H1 (cell line): ENCODE results near the gene SLC39A13. TPM values are rescaled to one million over a fixed set of nuclear protein-coding genes. Genes with fewer than 3 reads are reported as not detected.

Experiments
- CTCF ChIA-PET: fragments of 300-600 bp; sonication (Branson Sonifier 250); formaldehyde crosslinking; loops from one replicate; lab custom pipeline; 2021; ENCODE audit not compliant: partially characterized antibody; lab: Charles Lee
- POLR2A ChIA-PET: fragments of 300-600 bp; sonication (Branson Sonifier 250); formaldehyde crosslinking; loops from one replicate; lab custom pipeline; 2021; ENCODE audit warnings: inconsistent platforms; ENCODE audit not compliant: partially characterized antibody; lab: Charles Lee
- DNase-seq, 2 experiments: peaks; one replicate each; pipeline versions ENCODE4 v3.0.0 to v3.0.0-alpha.2; 2010 to 2022; ENCODE audit warnings: low spot score in 2 of 2, low read depth in 1 of 2, mixed read lengths in 1 of 2
- FAIRE-seq: peaks from 2 replicates; lab custom pipeline; 2011; peaks lifted over from hg19 to GRCh38; lab: Jason Lieb, UNC
- H2AFZ ChIP-seq: 2 replicates; pipeline ENCODE4 v1.8.1; 2012; ENCODE audit warnings: low read length, inconsistent platforms
- H2AK5ac ChIP-seq: 2 replicates; pipeline ENCODE4 v1.6.1; 2013; ENCODE audit warnings: low read depth, low read length
- H2BK120ac ChIP-seq: replicated peaks from 2 replicates; pipeline ENCODE3; 2013; ENCODE audit warnings: low read depth, low read length, inconsistent platforms
- H2BK12ac ChIP-seq: 2 replicates; pipeline ENCODE4 v1.6.1; 2013; ENCODE audit warnings: low read depth, low read length
- H2BK15ac ChIP-seq: 2 replicates; pipeline ENCODE4 v1.6.1; 2013; ENCODE audit warnings: low read length
- H2BK20ac ChIP-seq: 2 replicates; pipeline ENCODE4 v1.6.1; 2013; ENCODE audit warnings: low read length
- H2BK5ac ChIP-seq: 2 replicates; pipeline ENCODE4 v1.6.1; 2013; ENCODE audit warnings: low read depth, low read length
- H3K14ac ChIP-seq: 2 replicates; pipeline ENCODE4 v1.6.1; 2013; ENCODE audit warnings: inconsistent platforms; ENCODE audit not compliant: insufficient read length
- H3K18ac ChIP-seq: 2 replicates; pipeline ENCODE4 v1.6.1; 2013; ENCODE audit warnings: low read length; ENCODE audit errors: extremely low read depth
- H3K23ac ChIP-seq: 2 replicates; pipeline ENCODE4 v1.6.1; 2013; ENCODE audit warnings: inconsistent platforms; ENCODE audit not compliant: insufficient read length
- H3K23me2 ChIP-seq: 2 replicates; pipeline ENCODE4 v1.6.1; 2013; ENCODE audit warnings: low read depth, low read length
- H3K27ac ChIP-seq: 2 replicates; pipeline ENCODE4 v1.6.1; 2011; ENCODE audit warnings: low read depth, low read length, inconsistent platforms
- H3K27me3 ChIP-seq, 4 experiments: replicated peaks in 1 of 4; 1 replicate in 1 of 4; 2 replicates in 3 of 4; pipeline versions ENCODE4 v1.6.1 to v1.8.1; 2011 to 2013; ENCODE audit warnings: low read length in 3 of 4, mild to moderate bottlenecking in 3 of 4, inconsistent platforms in 2 of 4, mixed read lengths in 2 of 4, moderate library complexity in 1 of 4; ENCODE audit not compliant: control insufficient read depth in 3 of 4, insufficient read depth in 3 of 4; ENCODE audit errors: extremely low read depth in 1 of 4
- H3K36me3 ChIP-seq, 4 experiments: 2 replicates each; pipeline versions ENCODE4 v1.6.1 to v1.8.1; 2011 to 2013; ENCODE audit warnings: mild to moderate bottlenecking in 4 of 4, low read length in 3 of 4, moderate library complexity in 2 of 4, control low read depth in 1 of 4, inconsistent platforms in 1 of 4; ENCODE audit not compliant: insufficient read depth in 4 of 4, control insufficient read depth in 2 of 4
- H3K4ac ChIP-seq: replicated peaks from 2 replicates; pipeline ENCODE3; 2013; ENCODE audit warnings: low read length, low read depth, mixed read lengths, inconsistent platforms; ENCODE audit not compliant: insufficient read length
- H3K4me1 ChIP-seq, 4 experiments: replicated peaks in 1 of 4; 1 replicate in 1 of 4; 2 replicates in 3 of 4; pipeline versions ENCODE4 v1.6.1 to v1.8.1; 2011 to 2013; ENCODE audit warnings: low read length in 3 of 4, inconsistent platforms in 2 of 4, mixed read lengths in 1 of 4; ENCODE audit not compliant: insufficient read depth in 4 of 4, control insufficient read depth in 3 of 4
- H3K4me2 ChIP-seq, 2 experiments: 2 replicates each; pipeline versions ENCODE4 v1.6.1 to v1.8.1; 2011 to 2013; ENCODE audit warnings: low read depth in 2 of 2, low read length in 2 of 2, control low read depth in 1 of 2, inconsistent platforms in 1 of 2, mild to moderate bottlenecking in 1 of 2; ENCODE audit not compliant: insufficient read depth in 1 of 2
- H3K4me3 ChIP-seq, 4 experiments: fragments of 200-600, 300-600 bp in 1 of 4; sonication (generic), shearing (Covaris generic), sonication (Bioruptor Twin) in 1 of 4; 2 replicates each; pipeline versions ENCODE4 v1.5.1 to v1.8.1; 2011 to 2016; ENCODE audit warnings: low read length in 4 of 4, low read depth in 3 of 4, control low read depth in 2 of 4, inconsistent platforms in 2 of 4, mild to moderate bottlenecking in 2 of 4, mixed read lengths in 1 of 4, moderate library complexity in 1 of 4; ENCODE audit not compliant: insufficient read depth in 2 of 4; ENCODE audit errors: extremely low read depth in 1 of 4
- H3K56ac ChIP-seq: replicated peaks from 2 replicates; pipeline ENCODE3; 2013; ENCODE audit warnings: low read depth, mild to moderate bottlenecking, mixed read lengths, low read length, inconsistent platforms; ENCODE audit not compliant: insufficient read length
- H3K79me1 ChIP-seq: 2 replicates; pipeline ENCODE4 v1.6.1; 2013; ENCODE audit warnings: low read depth, low read length, control low read depth
- H3K79me2 ChIP-seq, 2 experiments: 2 replicates each; pipeline versions ENCODE4 v1.6.1 to v1.8.1; 2012 to 2013; ENCODE audit warnings: low read length in 2 of 2, mild to moderate bottlenecking in 2 of 2, inconsistent platforms in 1 of 2; ENCODE audit not compliant: insufficient read depth in 2 of 2, control insufficient read depth in 1 of 2
- H3K9ac ChIP-seq, 4 experiments: replicated peaks in 1 of 4; 1 replicate in 1 of 4; 2 replicates in 3 of 4; pipeline versions ENCODE4 v1.6.1 to v1.8.1; 2011 to 2013; ENCODE audit warnings: low read depth in 3 of 4, low read length in 3 of 4, control low read depth in 2 of 4, mild to moderate bottlenecking in 2 of 4, moderate library complexity in 2 of 4, inconsistent platforms in 1 of 4; ENCODE audit errors: extremely low read depth in 1 of 4
- H3K9me3 ChIP-seq, 2 experiments: 2 replicates each; pipeline versions ENCODE4 v1.6.1 to v1.8.1; 2012 to 2013; ENCODE audit warnings: mild to moderate bottlenecking in 2 of 2, moderate library complexity in 2 of 2, control low read depth in 1 of 2, inconsistent platforms in 1 of 2, low read depth in 1 of 2, low read length in 1 of 2, mixed read lengths in 1 of 2; ENCODE audit not compliant: insufficient read depth in 2 of 2
- H4K20me1 ChIP-seq, 2 experiments: replicated peaks in 1 of 2; 2 replicates each; pipeline versions ENCODE3 to v1.8.1; 2011 to 2013; ENCODE audit warnings: inconsistent platforms in 2 of 2, low read length in 2 of 2, mild to moderate bottlenecking in 1 of 2; ENCODE audit not compliant: insufficient read depth in 2 of 2, control insufficient read depth in 1 of 2
- H4K5ac ChIP-seq: 2 replicates; pipeline ENCODE4 v1.6.1; 2013; ENCODE audit warnings: low read length, low read depth, mixed read lengths, inconsistent platforms; ENCODE audit not compliant: insufficient read length
- H4K8ac ChIP-seq: 2 replicates; pipeline ENCODE4 v1.8.0; 2013; ENCODE audit warnings: mild to moderate bottlenecking, moderate library complexity, low read length, inconsistent platforms; ENCODE audit not compliant: insufficient read depth; ENCODE audit errors: extremely low read depth
- H4K91ac ChIP-seq: replicated peaks from 2 replicates; pipeline ENCODE3; 2013; ENCODE audit warnings: low read length, mixed read lengths, inconsistent platforms; ENCODE audit not compliant: insufficient read length
- BACH1 ChIP-seq: IDR thresholded peaks from 2 replicates; pipeline ENCODE4 v1.6.1; 2012; ENCODE audit warnings: low read length, improper control_type of control experiment
- CEBPB ChIP-seq: IDR thresholded peaks from 2 replicates; pipeline ENCODE4 v1.6.1; 2012; ENCODE audit warnings: low read depth, low read length
- CHD1 ChIP-seq: IDR thresholded peaks from 2 replicates; pipeline ENCODE4 v1.6.1; 2012; ENCODE audit warnings: low read depth, low read length, improper control_type of control experiment
- CREB1 ChIP-seq: IDR thresholded peaks from 2 replicates; pipeline ENCODE4 v1.6.1; 2012; ENCODE audit warnings: inconsistent platforms
- FOSL1 ChIP-seq: IDR thresholded peaks from 2 replicates; pipeline ENCODE4 v1.6.1; 2011; ENCODE audit warnings: mild to moderate bottlenecking, low read depth, low read length, moderate library complexity; ENCODE audit not compliant: insufficient read depth
- MAFK ChIP-seq: IDR thresholded peaks from 2 replicates; pipeline ENCODE4 v1.6.1; 2012; ENCODE audit warnings: low read depth, mild to moderate bottlenecking, improper control_type of control experiment, low read length
- MAX ChIP-seq: IDR thresholded peaks from 2 replicates; pipeline ENCODE4 v1.6.1; 2012; ENCODE audit warnings: inconsistent platforms
- PHF8 ChIP-seq: fragments of 200-600 bp; sonication (generic); conservative IDR thresholded peaks from 2 replicates; pipeline ENCODE4 v1.7.1; 2012; ENCODE audit warnings: low read depth, mild to moderate bottlenecking, inconsistent platforms, low read length, moderate library complexity
- POLR2AphosphoS5 ChIP-seq: IDR thresholded peaks from 2 replicates; pipeline ENCODE4 v1.6.1; 2011; ENCODE audit warnings: low read depth, low read length
- RAD21 ChIP-seq, 2 experiments: IDR thresholded peaks in 1 of 2; conservative IDR thresholded peaks in 1 of 2; 2 replicates each; pipeline ENCODE4 v1.6.1; 2011; ENCODE audit warnings: low read depth in 2 of 2, low read length in 2 of 2, improper control_type of control experiment in 1 of 2, inconsistent platforms in 1 of 2, mild to moderate bottlenecking in 1 of 2, moderate library complexity in 1 of 2
- SAP30 ChIP-seq: fragments of 300-600 bp; sonication (generic); IDR thresholded peaks from 2 replicates; pipeline ENCODE4 v1.7.1; 2012; ENCODE audit warnings: low read length, moderate library complexity, mild to moderate bottlenecking, inconsistent platforms; ENCODE audit not compliant: insufficient read depth, insufficient replicate concordance
- WGBS, 2 experiments: shearing (Covaris generic) in 1 of 2; methylation state at CpG; one replicate each; pipeline versions ENCODE4 v1.1.6 to v1.1.7; 2013 to 2015; ENCODE audit warnings: low lambda C conversion rate in 2 of 2, mixed read lengths in 2 of 2, inconsistent platforms in 1 of 2, low coverage in 1 of 2, missing lambda C conversion rate in 1 of 2; ENCODE audit not compliant: insufficient replicate concordance in 2 of 2, insufficient coverage in 1 of 2, insufficient read length in 1 of 2; ENCODE audit errors: extremely low coverage in 1 of 2, missing lambda C conversion rate in 1 of 2; 5-methylcytosine and 5-hydroxymethylcytosine counted together
- polyA plus RNA-seq, 7 experiments: library from polyadenylated mRNA; depleted of rRNA in 3 of 7; stranded (reverse) in 5 of 7; unstranded in 2 of 7; fragments of >200 nt in 5 of 7; fragments of 200-250 nt in 2 of 7; gene quantifications; 1 replicate in 5 of 7; 2 replicates in 1 of 7; 4 replicates in 1 of 7; pipeline versions ENCODE4 v1.2.1 to v1.2.3, GENCODE V29; 2011 to 2013; ENCODE audit warnings: missing spikeins in 2 of 7, mixed read lengths in 2 of 7
- total RNA-seq: library from RNA; stranded (reverse); fragmentation: NEBNext Ultra II Directional; extraction: Animal tissue kit (Norgen Biotek cat#: 25700); gene quantifications from 2 replicates; pipeline ENCODE4 v1.2.1, GENCODE V29; 2021
- TF ChIP-seq, protein P1 (sequence below): IDR thresholded peaks from 2 replicates; pipeline ENCODE4 v1.6.1; 2011; ENCODE audit warnings: low read length, improper control_type of control experiment

Gene SLC39A13
- total and polyA plus RNA-seq, 2 of the 8 experiments (the other 6 are each of a cell fraction or from before 2014, with no cell fraction given), result 23.2 to 30.0 TPM

DNA sequence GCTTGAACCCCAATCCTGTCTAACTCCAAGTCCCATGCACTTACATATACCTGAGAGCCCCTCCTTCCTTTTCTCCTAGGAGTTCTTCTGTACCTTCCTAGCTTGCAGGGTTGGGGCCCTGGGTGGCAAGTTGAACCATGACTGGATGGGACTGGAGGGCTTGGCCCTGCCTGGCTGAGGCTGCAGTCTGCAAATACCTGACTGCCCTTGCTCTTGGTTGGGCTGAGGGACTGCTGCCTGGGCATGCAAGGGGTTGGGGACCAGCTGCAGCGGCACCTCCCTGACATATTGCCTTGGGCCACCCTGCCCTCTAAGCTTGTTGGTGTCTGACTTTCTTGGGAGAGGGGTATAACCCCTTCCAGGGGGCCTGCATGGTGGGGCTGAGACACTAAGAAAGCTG, 9.8 kb upstream of the SLC39A13 start:
- H3K4me2 ChIP-seq, result no peak overlapping the region; a peak in 2 of 4 replicates
- H3K56ac ChIP-seq, result no peak overlapping the region
- no peak overlapping the region; the same call in 1 of the 2 replicates for H2BK12ac ChIP-seq
- 0 out of 2 replicates have a peak overlapping the region, but pooled peaks have one; percentile 61 for H2BK15ac ChIP-seq
- no peaks in the 10 kb centered on the region for H3K9me3 ChIP-seq
- peak overlapping the region; percentile 36 for H4K91ac ChIP-seq
- H3K36me3 ChIP-seq, result no peaks in the 10 kb centered on the region
- FAIRE-seq, result no peak
- no peak overlapping the region for H3K9ac ChIP-seq
- peak overlapping the region; percentile 3 for H2BK120ac ChIP-seq
- H2AFZ ChIP-seq, result peak overlapping the region; percentile 58; the same call in 1 of the 2 replicates
- H4K5ac ChIP-seq, result peak overlapping the region; percentile 13
- H3K79me1 ChIP-seq, result no peaks in the 10 kb centered on the region
- peak overlapping the region; percentile 29 for H4K8ac ChIP-seq
- H2AK5ac ChIP-seq, result no peak overlapping the region
- H3K4me3 ChIP-seq, result no peak overlapping the region
- no peak overlapping the region; the same call in none of the 2 replicates for H3K18ac ChIP-seq
- ChIA-PET POLR2A (interaction anchor here (1.2 to 3.5 kb wide), 3 partner anchors 9 to 14 kb away, joined by 3 to 29 read pairs (median 15); partner anchors contain the start of gene SLC39A13), CTCF (interaction anchor here (0.5 to 3.2 kb wide), 7 partner anchors 9 to 595 kb away, joined by 3 to 13 read pairs (median 3); no protein-coding TSS in a partner anchor)
- H3K27ac ChIP-seq, result no peak overlapping the region
- peak overlapping the region; percentile 44 for H3K4ac ChIP-seq
- peaks cover 6% of the 10 kb centered on the region; the same call in 1 of the 2 replicates for H3K23me2 ChIP-seq
- no peak for DNase-seq
- H2BK5ac ChIP-seq, result 0 out of 2 replicates have a peak overlapping the region, but pooled peaks have one; percentile 32
- H3K14ac ChIP-seq, result no peak overlapping the region
- H2BK20ac ChIP-seq, result peak overlapping the region; percentile 40; the same call in 1 of the 2 replicates
- WGBS, 2 experiments, result 93% methylated on average over 1 of the region's 1 CpG; no CpG with 5 or more reads in 1 of the 2 experiments
- H4K20me1 ChIP-seq, result no peaks in the 10 kb centered on the region
- no peaks in the 10 kb centered on the region for H3K27me3 ChIP-seq
- no peaks in the 10 kb centered on the region for H3K79me2 ChIP-seq
- peaks cover 7 to 17% (median 7%) of the 10 kb centered on the region in 4 experiments for H3K4me1 ChIP-seq
- H3K23ac ChIP-seq, result no peak overlapping the region
- TF ChIP-seq SAP30, result no peak
- TF ChIP-seq FOSL1, result no peak
- no peak for TF ChIP-seq MAX
- TF ChIP-seq PHF8, result no peak
- TF ChIP-seq, protein P1, sequence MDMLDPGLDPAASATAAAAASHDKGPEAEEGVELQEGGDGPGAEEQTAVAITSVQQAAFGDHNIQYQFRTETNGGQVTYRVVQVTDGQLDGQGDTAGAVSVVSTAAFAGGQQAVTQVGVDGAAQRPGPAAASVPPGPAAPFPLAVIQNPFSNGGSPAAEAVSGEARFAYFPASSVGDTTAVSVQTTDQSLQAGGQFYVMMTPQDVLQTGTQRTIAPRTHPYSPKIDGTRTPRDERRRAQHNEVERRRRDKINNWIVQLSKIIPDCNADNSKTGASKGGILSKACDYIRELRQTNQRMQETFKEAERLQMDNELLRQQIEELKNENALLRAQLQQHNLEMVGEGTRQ, result no peak
- TF ChIP-seq RAD21 (IDR thresholded peaks at IDR 0.05 in 1 of 2, conservative IDR thresholded peaks at IDR 0.05 in 1 of 2; ENCODE audit: low read depth in 2 of 2, low read length in 2 of 2), result no peak
- no peak for TF ChIP-seq MAFK
- no peak for TF ChIP-seq POLR2AphosphoS5
- no peak for TF ChIP-seq BACH1
- TF ChIP-seq CEBPB, result no peak
- TF ChIP-seq CREB1, result no peak
- no peak for TF ChIP-seq CHD1
